K562 (cell line): ENCODE results near the gene GNPTAB. TPM values are rescaled to one million over a fixed set of nuclear protein-coding genes. Genes with fewer than 3 reads are reported as not detected.
"Not testable (repeated sequence)": the region's sequence is repeated elsewhere in the genome, so short reads cannot be mapped to it uniquely, and the experiment has no call there.

Experiments
- ATAC-seq: fragments of 200-7000 bp; cut with Tn5 transposase; 3 replicates; pipeline ENCODE4 v1.9.1; 2020; ENCODE audit warnings: moderate library complexity
- BruUV-seq: library from RNA; stranded (reverse); fragments of 400-500 nt; replicated peaks from 2 replicates; lab custom pipeline; 2021; lab: Mats Ljungman, UMichigan
- CTCF ChIA-PET: fragments of 300-600 bp; formaldehyde crosslinking; extraction: SDS; loops from one replicate; lab custom pipeline; 2021; ENCODE audit warnings: low intra/inter-chr PET ratio; lab: Yijun Ruan, JAX
- POLR2A ChIA-PET: fragments of 300-600, 350-650 bp; sonication (Branson Sonifier 250); formaldehyde crosslinking; extraction: SDS; loops from one replicate; lab custom pipeline; 2021; ENCODE audit warnings: antibody characterized with exemption, inconsistent platforms; lab: Yijun Ruan, JAX
- DNase-seq, 4 experiments: peaks; one replicate each; pipeline versions ENCODE4 v3.0.0 to v3.0.0-alpha.2; 2011 to 2018; ENCODE audit warnings: low spot score in 3 of 4, mixed read lengths in 3 of 4; ENCODE audit errors: extremely low read depth in 1 of 4
- FAIRE-seq: peaks from 2 replicates; lab custom pipeline; 2011; peaks lifted over from hg19 to GRCh38; lab: Jason Lieb, UNC
- H2AFZ ChIP-seq: 2 replicates; pipeline ENCODE4 v1.6.0; 2011; ENCODE audit warnings: low read depth, low read length, control low read depth, inconsistent platforms
- H3K27ac ChIP-seq: fragments of 200-600 bp; 3 replicates; pipeline ENCODE4 v1.8.0; 2011; ENCODE audit warnings: low read depth, mild to moderate bottlenecking, control low read depth, inconsistent platforms, low read length, moderate library complexity, mixed read lengths; ENCODE audit errors: extremely low read depth
- H3K27me3 ChIP-seq, 2 experiments: fragments of 300-600 bp in 1 of 2; 2 replicates in 1 of 2; 3 replicates in 1 of 2; pipeline versions ENCODE4 v1.6.0 to v1.8.0; 2011; ENCODE audit warnings: inconsistent platforms in 2 of 2, low read length in 2 of 2, mild to moderate bottlenecking in 1 of 2, mixed read lengths in 1 of 2, moderate library complexity in 1 of 2; ENCODE audit not compliant: control insufficient read depth in 2 of 2, insufficient read depth in 2 of 2
- H3K36me3 ChIP-seq: fragments of 300-600 bp; 3 replicates; pipeline ENCODE4 v1.8.0; 2011; ENCODE audit warnings: mild to moderate bottlenecking, low read length, inconsistent platforms; ENCODE audit not compliant: control insufficient read depth, insufficient read depth
- H3K4me1 ChIP-seq, 2 experiments: fragments of 200-600 bp in 1 of 2; replicated peaks in 1 of 2; 2 replicates in 1 of 2; 3 replicates in 1 of 2; pipeline versions ENCODE4 v1.5.1 to v1.8.0; 2011; ENCODE audit warnings: inconsistent platforms in 2 of 2, low read length in 2 of 2, mild to moderate bottlenecking in 1 of 2, mixed read lengths in 1 of 2, moderate library complexity in 1 of 2; ENCODE audit not compliant: control insufficient read depth in 2 of 2, insufficient read depth in 2 of 2
- H3K4me2 ChIP-seq: 2 replicates; pipeline ENCODE4 v1.6.1; 2011; ENCODE audit warnings: low read length, control low read depth, inconsistent platforms, mixed read lengths; ENCODE audit not compliant: insufficient read depth
- H3K4me3 ChIP-seq: fragments of 200-600 bp; sonication (generic), shearing (Covaris generic); 2 replicates; pipeline ENCODE4 v1.5.1; 2016; ENCODE audit warnings: control low read depth, inconsistent platforms
- H3K79me2 ChIP-seq: fragments of 200-600 bp; 3 replicates; pipeline ENCODE4 v1.8.0; 2011; ENCODE audit warnings: low read length, inconsistent platforms; ENCODE audit not compliant: control insufficient read depth, insufficient read depth
- H3K9ac ChIP-seq, 2 experiments: 2 replicates each; pipeline versions ENCODE4 v1.6.0 to v1.6.1; 2011; ENCODE audit warnings: low read depth in 2 of 2, low read length in 2 of 2, control low read depth in 1 of 2, inconsistent platforms in 1 of 2, mild to moderate bottlenecking in 1 of 2, mixed read lengths in 1 of 2; ENCODE audit not compliant: insufficient read depth in 1 of 2
- H3K9me1 ChIP-seq: one replicate; pipeline ENCODE4 v1.6.0; 2011; ENCODE audit warnings: inconsistent platforms, mild to moderate bottlenecking, low read length, moderate library complexity; ENCODE audit not compliant: control insufficient read depth, insufficient read depth
- H3K9me3 ChIP-seq: replicated peaks from 2 replicates; pipeline ENCODE4 v1.5.1; 2011; ENCODE audit warnings: low read depth, low read length, inconsistent platforms; ENCODE audit not compliant: control insufficient read depth, insufficient read depth
- H4K20me1 ChIP-seq: replicated peaks from 2 replicates; pipeline ENCODE4 v1.6.1; 2011; ENCODE audit warnings: low read length, inconsistent platforms, mixed read lengths; ENCODE audit not compliant: control insufficient read depth, insufficient read depth
- DDX20 ChIP-seq: fragments of 450-650 bp; IDR thresholded peaks from 2 replicates; pipeline ENCODE4 v1.6.1; 2016; ENCODE audit warnings: missing genetic modification characterization, low read depth, mild to moderate bottlenecking, missing compliant biosample characterization, moderate library complexity
- DMBX1 ChIP-seq: fragments of 250-450 bp; sonication (Bioruptor Pico); IDR thresholded peaks from 2 replicates; pipeline ENCODE4 v1.8.0; 2022; ENCODE audit warnings: inconsistent platforms, mild to moderate bottlenecking, moderate library complexity, borderline replicate concordance
- GTF2A2 ChIP-seq: IDR thresholded peaks from 2 replicates; pipeline ENCODE4 v1.6.1; 2016; ENCODE audit warnings: mild to moderate bottlenecking, missing genetic modification characterization, missing compliant biosample characterization
- MEF2D ChIP-seq: conservative IDR thresholded peaks from 2 replicates; pipeline ENCODE4 v1.6.1; 2016; ENCODE audit warnings: low read depth, missing genetic modification characterization, missing compliant biosample characterization
- NR2C1 ChIP-seq, 2 experiments: fragments of 450-650 bp; IDR thresholded peaks; 2 replicates each; pipeline ENCODE4 v1.6.1; 2017; ENCODE audit warnings: mild to moderate bottlenecking in 2 of 2, antibody characterized with exemption in 1 of 2, inconsistent platforms in 1 of 2, missing compliant biosample characterization in 1 of 2, missing genetic modification characterization in 1 of 2
- PTRF ChIP-seq: fragments of 450-650 bp; IDR thresholded peaks from 2 replicates; pipeline ENCODE4 v1.6.1; 2016; ENCODE audit warnings: mild to moderate bottlenecking, missing genetic modification characterization, missing compliant biosample characterization
- PTTG1 ChIP-seq: fragments of 450-650 bp; IDR thresholded peaks from 2 replicates; pipeline ENCODE4 v1.6.1; 2016; ENCODE audit warnings: low read depth, mild to moderate bottlenecking, missing genetic modification characterization, missing compliant biosample characterization
- PYGO2 ChIP-seq: fragments of 450-650 bp; IDR thresholded peaks from 2 replicates; pipeline ENCODE4 v1.6.1; 2016; ENCODE audit warnings: mild to moderate bottlenecking, missing genetic modification characterization, moderate library complexity, missing compliant biosample characterization
- SMAD4 ChIP-seq: fragments of 250-450 bp; sonication (Bioruptor Pico); conservative IDR thresholded peaks from 2 replicates; pipeline ENCODE4 v1.8.0; 2021; ENCODE audit warnings: inconsistent platforms, mild to moderate bottlenecking, moderate library complexity
- ZNF311 ChIP-seq: fragments of 250-450 bp; sonication (Bioruptor Pico); IDR thresholded peaks from 2 replicates; pipeline ENCODE4 v1.4.0; 2020; ENCODE audit warnings: mild to moderate bottlenecking, moderate library complexity
- ZNF592 ChIP-seq: fragments of 450-650 bp; IDR thresholded peaks from 2 replicates; pipeline ENCODE4 v1.6.1; 2017; ENCODE audit warnings: antibody characterized with exemption, mild to moderate bottlenecking
- WGBS: fragments of 100-300 bp; shearing (Covaris generic); methylation state at CpG from one replicate; pipeline ENCODE4 v1.1.6; 2016; ENCODE audit warnings: low coverage, mixed read lengths; ENCODE audit not compliant: insufficient coverage; ENCODE audit errors: missing lambda C conversion rate; 5-methylcytosine and 5-hydroxymethylcytosine counted together
- in situ Hi-C: fragments of 300-500 bp; cut with MboI; formaldehyde crosslinking; loops from 4 replicates; pipeline ENCODE4 v1.15.0; 2018; ENCODE audit warnings: inconsistent platforms, mixed read lengths
- intact Hi-C: fragments of 100-400 bp; cut with micrococcal nuclease; formaldehyde crosslinking; loops from 2 replicates; pipeline ENCODE4 v1.14.2; 2022
- polyA plus RNA-seq, 8 experiments: library from polyadenylated mRNA; depleted of rRNA in 4 of 8; stranded (reverse) in 5 of 8; unstranded in 3 of 8; fragments of >200 nt; fragmentation: Nextera tagmentation in 2 of 8; fragmentation: Illumina TruSeq in 1 of 8; extraction: Ambion mirVana in 2 of 8; extraction: Trizol in 1 of 8; gene quantifications; 2 replicates each; pipeline versions ENCODE4 v1.2.1 to v1.2.3, GENCODE V29; 2011 to 2014; ENCODE audit warnings: inconsistent platforms in 1 of 8, missing spikeins in 1 of 8
- total RNA-seq, 7 experiments: library from RNA; depleted of rRNA in 6 of 7; stranded (reverse); fragments of >200 nt in 6 of 7; fragmentation: Illumina TruSeq in 2 of 7; extraction: Trizol in 2 of 7; gene quantifications; 2 replicates each; pipeline versions ENCODE4 v1.2.1 to v1.2.3, GENCODE V29; 2011 to 2021; ENCODE audit warnings: low replicate concordance in 1 of 7
- TF ChIP-seq, protein P1 (sequence below): fragments of 450-650 bp; IDR thresholded peaks from 2 replicates; pipeline ENCODE4 v1.6.1; 2016; ENCODE audit warnings: missing biosample characterization, missing genetic modification characterization
- TF ChIP-seq, protein P2 (sequence below): fragments of 450-650 bp; conservative IDR thresholded peaks from 2 replicates; pipeline ENCODE4 v1.6.1; 2016; ENCODE audit warnings: missing genetic modification characterization, low read depth, mild to moderate bottlenecking, control low read depth, missing compliant biosample characterization

The GNPTAB gene
- total and polyA plus RNA-seq, 9 of the 15 experiments (the other 6 are each of a cell fraction or from before 2014, with no cell fraction given) = 5.9 to 23.2 (median 19.3) TPM

- intact Hi-C loops; H3K4me1 ChIP-seq; in situ Hi-C loops; ATAC-seq; H3K27ac ChIP-seq; H3K9me1 ChIP-seq; H3K4me2 ChIP-seq; H3K9me3 ChIP-seq; H3K27me3 ChIP-seq; CTCF ChIA-PET; FAIRE-seq; H4K20me1 ChIP-seq; H3K36me3 ChIP-seq; H3K79me2 ChIP-seq; H3K9ac ChIP-seq; H2AFZ ChIP-seq; DNase-seq; H3K4me3 ChIP-seq; BruUV-seq; TF ChIP-seq NR2C1 (IDR thresholded peaks at IDR 0.05): not testable (repeated sequence)
- 72% methylated on average over 3 of the region's 3 CpGs for WGBS
- TF ChIP-seq PTTG1 (tag) (peak; percentile 81), SMAD4 (CRISPR knock-in tag) (peak; percentile 46; the same call in 1 of the 2 replicates), PTRF (peak; percentile 71; the same call in 1 of the 2 replicates), MEF2D (tag) (0 out of 2 replicates have a peak, but pooled peaks have one; percentile 30), PYGO2 (tag) (peak; percentile 48; the same call in 1 of the 2 replicates), GTF2A2 (0 out of 2 replicates have a peak, but pooled peaks have one; percentile 34), ZNF311 (CRISPR knock-in tag) (0 out of 2 replicates have a peak, but pooled peaks have one; percentile 57), DDX20 (peak; percentile 62; the same call in 1 of the 2 replicates), DMBX1 (CRISPR knock-in tag) (peak; percentile 79; the same call in 1 of the 2 replicates), NR2C1 (tag; IDR thresholded peaks at IDR 0.05) (peak; percentile 54; the same call in 1 of the 2 replicates), ZNF592 (peak; percentile 69; the same call in 1 of the 2 replicates)
- TF ChIP-seq, protein P1, sequence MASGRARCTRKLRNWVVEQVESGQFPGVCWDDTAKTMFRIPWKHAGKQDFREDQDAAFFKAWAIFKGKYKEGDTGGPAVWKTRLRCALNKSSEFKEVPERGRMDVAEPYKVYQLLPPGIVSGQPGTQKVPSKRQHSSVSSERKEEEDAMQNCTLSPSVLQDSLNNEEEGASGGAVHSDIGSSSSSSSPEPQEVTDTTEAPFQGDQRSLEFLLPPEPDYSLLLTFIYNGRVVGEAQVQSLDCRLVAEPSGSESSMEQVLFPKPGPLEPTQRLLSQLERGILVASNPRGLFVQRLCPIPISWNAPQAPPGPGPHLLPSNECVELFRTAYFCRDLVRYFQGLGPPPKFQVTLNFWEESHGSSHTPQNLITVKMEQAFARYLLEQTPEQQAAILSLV = 0 out of 2 replicates have a peak, but pooled peaks have one; percentile 15
- TF ChIP-seq, protein P2, sequence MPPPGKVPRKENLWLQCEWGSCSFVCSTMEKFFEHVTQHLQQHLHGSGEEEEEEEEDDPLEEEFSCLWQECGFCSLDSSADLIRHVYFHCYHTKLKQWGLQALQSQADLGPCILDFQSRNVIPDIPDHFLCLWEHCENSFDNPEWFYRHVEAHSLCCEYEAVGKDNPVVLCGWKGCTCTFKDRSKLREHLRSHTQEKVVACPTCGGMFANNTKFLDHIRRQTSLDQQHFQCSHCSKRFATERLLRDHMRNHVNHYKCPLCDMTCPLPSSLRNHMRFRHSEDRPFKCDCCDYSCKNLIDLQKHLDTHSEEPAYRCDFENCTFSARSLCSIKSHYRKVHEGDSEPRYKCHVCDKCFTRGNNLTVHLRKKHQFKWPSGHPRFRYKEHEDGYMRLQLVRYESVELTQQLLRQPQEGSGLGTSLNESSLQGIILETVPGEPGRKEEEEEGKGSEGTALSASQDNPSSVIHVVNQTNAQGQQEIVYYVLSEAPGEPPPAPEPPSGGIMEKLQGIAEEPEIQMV = peak; percentile 49; the same call in 1 of the 2 replicates
- POLR2A ChIA-PET = interaction anchor here (1.8 kb wide), 1 partner anchor 8 kb away, joined by 4 read pairs; no protein-coding TSS in a partner anchor
These were observed 36.9 kb upstream of the GNPTAB start for GRCh38 chr12:101867619-101868018.
